ENCODE data around the gene NFKBIE.

The NFKBIE gene

DNA sequence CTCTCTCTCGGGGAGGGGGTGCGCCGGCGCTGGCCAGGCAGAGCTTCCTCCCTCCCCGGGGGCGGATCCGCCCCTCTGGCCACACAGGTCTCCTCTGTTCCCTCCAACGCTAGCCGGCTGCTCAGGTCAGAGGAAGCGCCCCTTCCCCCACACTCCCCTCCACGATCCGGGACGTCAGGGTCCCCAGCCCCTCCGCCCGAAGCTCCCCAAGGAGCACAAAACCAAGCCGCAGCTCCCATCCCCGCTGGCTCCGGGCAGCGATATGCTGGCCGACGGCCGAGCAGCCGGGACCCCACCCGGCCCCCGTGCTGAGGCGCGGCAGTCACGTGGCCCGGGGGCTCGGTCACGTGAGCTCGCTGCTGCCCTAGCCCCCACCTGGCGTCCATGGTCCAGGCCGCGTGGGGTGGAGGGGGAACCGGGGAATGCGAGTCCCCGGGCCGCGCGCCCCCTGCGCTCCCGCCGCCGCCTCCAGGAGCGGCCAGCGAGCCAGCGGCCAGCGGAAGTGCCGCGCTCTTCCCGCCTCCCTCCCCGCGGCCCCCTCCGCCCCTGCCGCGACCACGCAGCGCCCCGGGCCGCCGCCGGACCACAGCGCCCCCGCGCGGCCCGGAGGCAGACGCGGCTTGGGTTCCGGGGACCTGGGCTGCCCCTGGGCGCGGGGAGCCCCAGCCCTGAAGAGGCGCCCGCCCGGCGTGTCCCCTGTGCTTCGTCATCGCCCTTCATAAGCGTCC lies 8.2 kb downstream of the NFKBIE start, which contains the start of gene SLC35B2:
Gene SLC35B2 (minus strand): TSS at position 504 of the 728 bp plus-strand sequence. CDS start 118 bp downstream, at position 386.
- DNase-seq: peak; percentile 73

DNA sequence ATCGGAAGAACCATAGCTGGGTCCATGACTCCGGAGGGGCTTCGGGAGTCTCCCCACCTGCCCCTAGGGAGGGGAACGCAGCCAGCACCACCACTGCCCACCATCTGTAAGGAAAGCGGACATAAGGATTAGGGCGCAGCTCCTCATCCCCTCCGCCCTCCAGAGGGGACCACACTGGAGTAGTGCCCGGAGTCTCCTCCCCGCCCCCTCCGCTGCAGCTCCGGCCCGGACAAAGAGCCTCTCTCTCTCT lies 8.7 kb downstream of the NFKBIE start:
- no peak for DNase-seq

DNA sequence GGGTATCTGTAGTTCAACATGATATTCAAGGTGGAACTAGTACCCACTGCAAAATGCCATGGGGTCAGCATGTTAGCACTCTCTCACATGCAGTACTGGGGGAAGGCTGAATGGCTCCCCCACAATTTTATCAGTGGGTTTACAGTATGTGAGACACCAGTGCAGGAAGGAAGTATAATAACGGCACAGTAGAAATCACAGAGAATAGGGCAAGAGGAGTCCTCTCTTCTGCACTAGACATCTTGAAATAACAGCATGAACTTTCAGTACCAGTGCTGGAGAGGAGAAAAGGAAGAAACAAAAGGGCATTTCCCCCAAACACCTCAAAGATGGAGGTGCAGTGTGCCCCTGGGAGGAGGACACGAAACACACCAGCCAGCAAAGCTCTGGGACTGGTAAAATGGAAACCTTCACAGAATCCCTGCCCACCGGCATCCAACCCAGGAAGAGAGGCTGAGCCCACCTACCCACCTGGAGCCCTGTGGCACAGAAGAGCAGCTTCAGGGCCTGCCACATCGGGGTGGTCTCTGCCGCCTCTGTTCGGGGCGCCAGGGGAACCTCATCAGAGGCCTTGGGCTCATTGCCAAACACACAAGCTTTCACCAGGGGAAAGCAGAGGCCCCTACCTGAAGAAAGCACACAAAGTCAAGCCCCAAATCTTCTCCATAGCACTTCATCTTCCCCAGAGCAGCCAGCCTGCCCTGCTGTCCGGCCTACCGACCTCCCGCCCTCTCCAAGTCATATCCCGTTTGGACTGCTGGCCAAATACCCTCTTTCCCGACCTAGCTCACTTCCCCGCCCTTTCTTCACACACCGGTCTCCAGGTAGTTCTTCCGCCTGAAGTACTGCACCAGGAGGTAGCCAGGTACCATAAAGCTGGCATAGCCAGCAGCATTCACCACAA lies 9.2 kb downstream of the NFKBIE start:
- peak; percentile 50 for DNase-seq

DNA sequence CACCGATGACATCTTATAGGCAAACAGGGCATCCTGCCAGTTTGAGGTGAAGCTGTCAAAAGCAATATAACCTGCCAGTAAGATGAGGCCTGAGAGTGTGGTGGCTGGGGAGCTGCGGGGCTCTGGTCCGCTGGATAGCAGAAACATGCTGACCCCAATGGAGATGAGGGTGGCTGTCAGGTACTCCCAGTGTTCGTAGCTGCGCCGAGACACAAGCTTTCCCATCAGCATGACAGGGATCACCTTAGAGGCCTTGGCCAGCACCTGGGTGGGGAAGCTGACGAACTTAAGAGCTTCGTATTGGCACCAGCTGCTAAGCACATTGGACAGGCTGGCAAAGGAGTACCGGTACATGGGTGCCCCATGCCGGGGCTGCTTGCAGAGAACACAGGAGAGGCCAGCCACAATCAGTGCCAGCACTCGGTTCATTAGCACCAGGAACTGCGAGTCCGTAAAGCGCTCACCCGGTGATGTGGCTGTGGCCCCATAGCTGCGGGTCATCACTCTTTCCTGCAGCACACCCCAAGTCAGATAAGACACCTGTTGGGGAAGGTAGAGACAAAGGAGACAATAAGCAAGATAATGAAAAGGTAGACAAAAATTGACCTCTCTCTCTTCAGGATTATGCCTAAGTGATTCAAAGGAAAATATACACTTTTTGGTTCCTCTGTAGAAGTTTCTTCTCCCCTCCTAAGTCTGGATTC lies 10.1 kb downstream of the NFKBIE start:
- DNase-seq: peak; percentile 40

DNA sequence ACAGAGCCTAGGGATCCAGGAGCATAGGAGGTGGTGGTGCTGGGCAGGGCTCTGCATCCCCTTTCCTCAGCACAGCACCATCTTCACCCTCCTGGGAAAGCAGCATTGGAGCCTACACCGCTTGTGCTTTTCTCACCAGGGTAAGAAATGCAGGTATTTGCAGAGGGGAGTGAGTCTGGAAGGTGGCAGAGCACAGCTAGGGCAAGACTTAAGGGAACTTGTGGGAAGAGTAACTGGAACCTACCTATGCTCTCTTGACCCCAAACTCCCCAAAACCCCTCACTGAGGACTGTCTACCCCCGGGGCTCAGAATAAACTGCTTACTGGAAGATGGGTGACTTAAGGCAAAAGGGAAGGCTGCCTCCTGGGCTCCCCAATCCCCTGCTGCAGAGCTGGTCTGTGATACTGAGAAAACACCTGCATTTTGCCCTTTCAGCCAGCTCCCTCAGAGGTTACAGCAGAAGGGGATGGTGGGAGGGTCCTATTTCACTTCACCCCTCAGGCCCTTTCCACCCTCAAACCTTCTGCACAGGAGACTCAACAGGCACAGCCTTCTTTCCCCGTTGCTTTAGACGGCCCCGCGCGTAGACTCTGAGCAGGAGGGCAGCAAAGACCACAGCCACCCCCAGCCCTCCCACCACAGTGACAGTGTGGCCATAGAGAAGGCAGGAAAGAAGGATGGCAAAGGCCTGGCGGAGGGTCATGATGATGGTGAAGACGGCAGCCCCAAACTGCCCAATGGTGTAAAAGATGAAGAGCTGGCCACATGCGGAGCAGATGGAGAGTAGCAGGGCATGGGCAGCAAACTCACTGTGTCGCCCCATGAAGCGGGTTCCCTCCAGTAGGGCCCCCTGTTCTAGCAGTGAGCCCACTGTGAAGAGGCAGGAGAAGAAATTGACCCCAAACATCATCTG lies 10.9 kb downstream of the NFKBIE start:
- DNase-seq: no peak

DNA sequence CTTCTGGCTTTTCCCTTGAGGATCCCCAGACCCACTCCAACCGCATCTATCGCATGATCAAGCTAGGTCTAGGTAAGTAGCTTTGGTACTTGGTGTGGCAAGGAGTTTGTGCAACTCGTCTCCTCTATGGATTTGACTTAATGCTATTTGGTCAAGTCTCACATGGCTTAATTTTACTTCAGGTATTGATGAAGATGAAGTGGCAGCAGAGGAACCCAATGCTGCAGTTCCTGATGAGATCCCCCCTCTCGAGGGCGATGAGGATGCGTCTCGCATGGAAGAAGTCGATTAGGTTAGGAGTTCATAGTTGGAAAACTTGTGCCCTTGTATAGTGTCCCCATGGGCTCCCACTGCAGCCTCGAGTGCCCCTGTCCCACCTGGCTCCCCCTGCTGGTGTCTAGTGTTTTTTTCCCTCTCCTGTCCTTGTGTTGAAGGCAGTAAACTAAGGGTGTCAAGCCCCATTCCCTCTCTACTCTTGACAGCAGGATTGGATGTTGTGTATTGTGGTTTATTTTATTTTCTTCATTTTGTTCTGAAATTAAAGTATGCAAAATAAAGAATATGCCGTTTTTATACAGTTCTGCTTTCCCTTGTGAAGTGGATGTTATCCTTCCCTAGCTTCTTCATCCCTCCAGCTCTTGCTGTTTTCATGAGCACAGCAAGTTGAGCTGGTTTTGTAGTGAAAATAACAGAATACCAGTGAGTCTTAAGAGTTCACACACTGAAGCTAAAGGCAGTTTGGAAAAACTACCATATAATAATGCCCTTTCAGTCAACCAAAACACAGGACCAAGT lies 11.8 kb downstream of the NFKBIE start:
- peak; percentile 82 for DNase-seq

DNA sequence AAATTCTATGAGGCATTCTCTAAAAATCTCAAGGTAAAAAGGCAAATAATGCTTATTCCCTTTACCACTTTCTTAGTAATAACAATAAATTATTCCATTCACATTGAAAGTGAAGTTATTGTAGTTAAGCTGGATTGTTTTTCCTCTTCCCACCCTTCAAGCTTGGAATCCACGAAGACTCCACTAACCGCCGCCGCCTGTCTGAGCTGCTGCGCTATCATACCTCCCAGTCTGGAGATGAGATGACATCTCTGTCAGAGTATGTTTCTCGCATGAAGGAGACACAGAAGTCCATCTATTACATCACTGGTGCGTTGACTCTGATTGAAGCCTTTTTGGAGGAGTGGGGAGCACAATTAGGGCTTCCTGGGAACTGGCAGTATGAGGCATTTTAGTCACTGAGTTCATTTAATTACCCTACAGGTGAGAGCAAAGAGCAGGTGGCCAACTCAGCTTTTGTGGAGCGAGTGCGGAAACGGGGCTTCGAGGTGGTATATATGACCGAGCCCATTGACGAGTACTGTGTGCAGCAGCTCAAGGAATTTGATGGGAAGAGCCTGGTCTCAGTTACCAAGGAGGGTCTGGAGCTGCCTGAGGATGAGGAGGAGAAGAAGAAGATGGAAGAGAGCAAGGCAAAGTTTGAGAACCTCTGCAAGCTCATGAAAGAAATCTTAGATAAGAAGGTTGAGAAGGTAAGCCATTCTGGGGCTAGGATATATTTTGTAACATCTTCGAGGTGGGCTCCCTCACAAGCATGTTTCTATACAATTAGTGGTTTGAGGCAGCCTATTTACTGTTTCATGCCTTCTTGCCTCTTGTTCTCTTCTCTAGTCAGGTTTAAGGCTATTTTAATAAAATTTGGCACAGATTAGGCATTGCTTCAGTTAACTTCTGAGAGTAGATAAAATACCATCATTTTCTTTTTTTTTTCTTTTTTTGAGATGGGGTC lies 13.5 kb downstream of the NFKBIE start:
- no peak for DNase-seq

DNA sequence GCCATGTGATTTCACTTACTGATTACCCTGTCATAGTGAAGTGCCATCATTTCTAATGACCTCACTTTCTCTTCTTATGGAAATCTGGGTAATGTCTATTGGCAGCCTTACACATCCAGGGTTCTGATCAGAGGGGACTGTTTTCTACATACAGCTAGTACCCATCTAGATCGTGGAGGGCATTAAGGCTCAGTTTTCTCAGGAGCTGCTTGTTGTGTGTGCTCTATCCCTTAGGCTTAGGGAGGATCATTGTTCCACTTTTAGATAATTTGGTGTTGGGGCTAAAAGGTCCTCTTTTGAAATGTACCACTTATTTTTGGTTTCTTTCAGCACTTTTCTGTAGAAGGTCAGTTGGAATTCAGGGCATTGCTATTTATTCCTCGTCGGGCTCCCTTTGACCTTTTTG lies 14.6 kb downstream of the NFKBIE start:
- no peak for DNase-seq

DNA sequence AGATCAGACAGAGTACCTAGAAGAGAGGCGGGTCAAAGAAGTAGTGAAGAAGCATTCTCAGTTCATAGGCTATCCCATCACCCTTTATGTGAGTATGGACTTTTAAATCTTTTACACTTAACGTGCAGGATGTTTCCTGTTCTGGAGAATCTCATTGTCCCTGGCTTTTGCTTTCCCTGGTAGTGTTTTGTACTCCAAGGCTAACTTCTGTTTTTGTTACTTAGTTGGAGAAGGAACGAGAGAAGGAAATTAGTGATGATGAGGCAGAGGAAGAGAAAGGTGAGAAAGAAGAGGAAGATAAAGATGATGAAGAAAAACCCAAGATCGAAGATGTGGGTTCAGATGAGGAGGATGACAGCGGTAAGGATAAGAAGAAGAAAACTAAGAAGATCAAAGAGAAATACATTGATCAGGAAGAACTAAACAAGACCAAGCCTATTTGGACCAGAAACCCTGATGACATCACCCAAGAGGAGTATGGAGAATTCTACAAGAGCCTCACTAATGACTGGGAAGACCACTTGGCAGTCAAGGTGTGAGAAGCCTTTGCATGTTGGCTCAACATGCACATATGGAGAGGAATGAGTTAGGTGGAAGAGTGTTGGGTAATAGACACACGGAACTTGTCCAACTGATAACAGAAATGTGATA lies 15.2 kb downstream of the NFKBIE start:
- DNase-seq: no peak

DNA sequence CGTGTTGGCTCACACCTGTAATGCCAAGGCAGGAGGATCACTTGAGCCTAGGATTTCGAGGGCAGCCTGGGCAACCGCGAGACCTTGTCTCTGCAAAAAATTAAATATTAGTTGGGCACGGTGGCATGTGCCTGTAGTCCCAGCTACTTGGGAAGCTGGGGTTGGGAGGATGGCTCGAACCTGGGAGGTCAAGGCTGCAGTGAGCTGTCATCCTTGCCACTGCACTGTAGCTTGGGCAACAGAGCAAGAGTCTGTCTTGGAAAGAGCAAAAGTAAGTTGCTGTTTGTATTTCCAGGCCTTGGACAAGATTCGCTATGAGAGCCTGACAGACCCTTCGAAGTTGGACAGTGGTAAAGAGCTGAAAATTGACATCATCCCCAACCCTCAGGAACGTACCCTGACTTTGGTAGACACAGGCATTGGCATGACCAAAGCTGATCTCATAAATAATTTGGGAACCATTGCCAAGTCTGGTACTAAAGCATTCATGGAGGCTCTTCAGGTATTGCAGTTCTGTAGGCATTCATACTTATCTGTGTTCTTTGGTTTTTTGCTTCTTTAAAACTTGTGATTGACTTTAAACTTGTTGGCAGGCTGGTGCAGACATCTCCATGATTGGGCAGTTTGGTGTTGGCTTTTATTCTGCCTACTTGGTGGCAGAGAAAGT lies 16.1 kb downstream of the NFKBIE start:
- no peak for DNase-seq

DNA sequence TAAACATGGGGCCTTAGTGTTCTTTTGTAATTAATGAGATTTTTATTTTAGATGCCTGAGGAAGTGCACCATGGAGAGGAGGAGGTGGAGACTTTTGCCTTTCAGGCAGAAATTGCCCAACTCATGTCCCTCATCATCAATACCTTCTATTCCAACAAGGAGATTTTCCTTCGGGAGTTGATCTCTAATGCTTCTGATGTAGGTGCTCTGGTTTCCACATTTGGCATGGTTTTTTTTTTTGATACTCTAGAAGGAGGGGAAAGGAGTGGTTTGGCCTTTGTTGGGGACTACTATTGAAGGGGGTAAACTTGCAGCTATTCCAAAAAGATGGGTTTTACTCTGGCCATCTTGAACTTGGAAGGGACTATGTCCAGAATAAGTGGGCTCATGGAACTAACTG lies 16.8 kb downstream of the NFKBIE start:
- DNase-seq: no peak

DNA sequence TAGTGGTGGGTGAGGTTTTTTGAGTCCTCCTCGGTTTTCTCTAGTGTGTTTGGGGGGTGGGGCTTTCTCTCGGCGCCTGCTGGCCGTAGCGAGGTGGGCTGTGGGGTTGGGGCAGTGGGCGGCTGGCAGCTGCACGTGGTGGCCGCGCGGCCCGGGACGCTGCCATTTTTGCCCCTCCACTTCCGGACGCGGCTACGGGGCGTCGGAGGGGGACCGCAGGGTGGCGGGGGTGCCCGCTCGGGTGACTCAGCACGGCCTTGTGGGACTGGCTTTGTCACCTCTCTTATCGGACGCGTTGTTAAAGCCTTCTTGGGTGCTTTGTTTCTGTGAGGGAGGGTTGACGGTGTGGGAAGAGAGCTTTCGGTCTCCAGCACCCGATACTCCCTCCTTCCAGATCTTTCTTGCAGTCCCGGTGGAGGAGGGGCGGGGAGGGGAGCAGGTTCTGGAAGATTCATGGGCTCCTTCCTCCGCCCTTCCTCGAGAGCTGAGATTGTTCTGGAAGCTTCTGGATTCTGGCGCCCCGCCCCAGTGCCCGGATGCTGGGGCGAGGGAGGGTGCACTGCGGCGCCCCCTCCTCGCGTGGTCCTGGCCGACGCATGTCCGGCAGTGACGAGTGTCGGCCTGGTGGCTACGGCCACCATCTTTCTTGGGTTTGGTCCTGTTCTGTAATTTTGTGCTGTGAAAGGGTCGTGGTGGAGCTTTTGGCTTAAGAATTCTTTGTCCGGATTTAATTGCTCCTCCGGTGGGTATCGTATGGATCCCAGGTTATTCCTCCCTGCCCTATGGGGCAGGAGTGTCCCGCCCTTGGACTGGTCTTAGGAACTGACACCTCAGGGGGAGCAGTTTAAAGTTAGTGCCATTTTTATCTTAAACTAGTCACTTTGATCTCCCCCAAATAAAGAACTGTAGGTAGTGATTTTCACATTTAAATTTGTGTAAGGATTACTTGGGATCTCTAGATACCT lies 17.7 kb downstream of the NFKBIE start:
- peak; percentile 88 for DNase-seq

DNA sequence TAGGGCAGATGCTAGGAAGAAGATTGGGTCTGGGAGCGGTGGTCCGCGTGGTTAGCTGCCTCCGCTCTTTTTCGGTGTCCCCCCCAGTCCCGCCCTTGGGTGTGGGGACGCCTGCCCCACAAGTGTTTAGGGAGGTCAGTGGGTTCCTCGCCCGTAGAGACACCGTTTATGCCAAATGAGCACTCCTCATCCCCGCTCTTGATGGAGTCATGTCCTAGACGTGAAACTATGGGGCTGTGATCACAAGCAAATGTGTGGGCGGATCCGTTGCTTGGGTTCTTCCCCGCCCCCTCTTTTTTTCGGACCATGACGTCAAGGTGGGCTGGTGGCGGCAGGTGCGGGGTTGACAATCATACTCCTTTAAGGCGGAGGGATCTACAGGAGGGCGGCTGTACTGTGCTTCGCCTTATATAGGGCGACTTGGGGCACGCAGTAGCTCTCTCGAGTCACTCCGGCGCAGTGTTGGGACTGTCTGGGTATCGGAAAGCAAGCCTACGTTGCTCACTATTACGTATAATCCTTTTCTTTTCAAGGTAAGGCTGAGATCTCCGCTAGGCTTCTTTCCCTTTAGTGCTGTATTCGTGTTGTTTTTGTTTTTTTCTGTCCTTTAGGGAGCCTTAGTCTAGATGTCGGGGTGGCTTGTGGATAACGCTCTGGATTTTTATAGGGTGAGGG lies 18.6 kb downstream of the NFKBIE start, which contains the start of gene HSP90AB1:
Gene HSP90AB1 (plus strand): TSS at position 439 of the 675 bp plus-strand sequence. CDS start 1,529 bp downstream, outside the sequence.
- peak; percentile 98 for DNase-seq

DNA sequence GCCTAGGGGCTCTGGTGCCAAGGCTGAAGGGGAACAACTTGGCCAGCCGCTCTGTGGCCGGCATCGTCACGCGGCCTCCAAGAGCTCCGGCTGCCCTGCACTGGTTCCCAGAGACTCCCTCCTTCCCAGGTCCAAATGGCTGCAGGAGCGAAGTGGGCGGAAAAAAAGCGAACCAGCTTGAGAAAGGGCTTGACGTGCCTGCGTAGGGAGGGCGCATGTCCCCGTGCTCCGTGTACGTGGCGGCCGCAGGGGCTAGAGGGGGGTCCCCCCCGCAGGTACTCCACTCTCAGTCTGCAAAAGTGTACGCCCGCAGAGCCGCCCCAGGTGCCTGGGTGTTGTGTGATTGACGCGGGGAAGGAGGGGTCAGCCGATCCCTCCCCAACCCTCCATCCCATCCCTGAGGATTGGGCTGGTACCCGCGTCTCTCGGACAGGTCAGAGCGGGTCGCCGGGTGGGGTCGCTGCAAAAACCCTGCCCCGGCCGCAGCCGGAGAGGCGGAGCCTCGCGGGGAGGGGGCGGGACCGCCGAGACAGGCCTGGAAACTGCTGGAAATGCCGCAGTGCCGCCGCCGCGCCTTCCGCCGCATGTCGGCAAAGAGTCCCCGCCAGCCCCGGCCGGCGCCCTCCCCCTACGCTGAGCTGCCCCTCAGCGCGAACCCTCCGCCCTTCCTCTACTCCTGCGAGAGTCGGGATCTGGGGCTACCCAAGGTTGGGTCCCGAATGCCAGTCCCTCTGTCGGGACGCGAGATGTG lies 19.3 kb downstream of the NFKBIE start:
- peak; percentile 64 for DNase-seq

DNA sequence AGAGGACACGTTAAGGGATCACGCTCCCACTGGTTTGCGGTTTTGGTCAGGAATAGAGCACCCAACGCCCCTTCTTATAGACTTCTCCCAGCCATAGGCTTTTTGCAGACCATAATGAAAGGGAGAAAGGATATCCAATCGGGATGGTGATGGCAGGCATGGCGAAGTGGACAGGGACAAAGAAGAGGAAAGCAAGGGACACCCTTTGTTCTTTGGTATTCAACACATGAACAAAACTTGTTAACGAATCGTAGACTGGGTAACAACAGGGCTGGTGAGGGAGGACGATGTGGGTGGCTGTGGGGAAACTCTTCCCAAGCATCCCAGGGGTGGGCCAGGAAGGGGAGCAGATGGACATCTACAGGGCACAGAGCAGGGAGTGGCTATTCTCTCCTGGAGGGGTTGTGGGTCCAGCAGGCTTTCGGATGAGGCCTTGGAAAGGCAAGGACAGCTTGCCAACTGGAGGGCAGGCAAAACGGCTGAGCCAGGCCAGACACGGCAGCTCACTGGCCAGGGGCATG lies 19.9 kb downstream of the NFKBIE start:
- no peak for DNase-seq

DNA sequence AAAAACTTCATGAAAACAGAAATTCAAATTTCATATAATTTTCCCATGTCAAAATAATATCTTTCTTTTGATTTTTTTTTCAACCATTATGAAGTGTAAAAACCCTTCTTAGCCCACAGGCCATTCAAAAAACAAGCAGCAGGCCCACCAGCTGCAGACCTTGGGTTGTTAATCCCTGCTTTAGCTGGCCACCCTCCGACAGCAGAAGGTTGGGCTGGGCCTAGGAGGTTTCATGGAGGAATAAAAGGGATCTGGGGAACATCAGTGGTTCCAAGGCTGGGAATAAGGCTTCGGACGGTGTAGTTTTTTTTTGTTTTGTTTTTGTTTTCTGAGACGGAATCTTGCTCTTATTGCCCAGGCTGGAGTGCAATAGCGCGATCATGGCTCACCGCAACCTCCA lies 22.0 kb downstream of the NFKBIE start:
- no peak for DNase-seq
